Measurements from ENCODE around the gene PRKCH. TPM values are rescaled to one million over a fixed set of nuclear protein-coding genes. Genes with fewer than 3 reads are reported as not detected.
A peak's percentile ranks its signal among the peaks of the same experiment; 100 is the strongest.

PRKCH gene
- total RNA-seq, 1 experiment from 2014 or later: 2.7 TPM

DNA sequence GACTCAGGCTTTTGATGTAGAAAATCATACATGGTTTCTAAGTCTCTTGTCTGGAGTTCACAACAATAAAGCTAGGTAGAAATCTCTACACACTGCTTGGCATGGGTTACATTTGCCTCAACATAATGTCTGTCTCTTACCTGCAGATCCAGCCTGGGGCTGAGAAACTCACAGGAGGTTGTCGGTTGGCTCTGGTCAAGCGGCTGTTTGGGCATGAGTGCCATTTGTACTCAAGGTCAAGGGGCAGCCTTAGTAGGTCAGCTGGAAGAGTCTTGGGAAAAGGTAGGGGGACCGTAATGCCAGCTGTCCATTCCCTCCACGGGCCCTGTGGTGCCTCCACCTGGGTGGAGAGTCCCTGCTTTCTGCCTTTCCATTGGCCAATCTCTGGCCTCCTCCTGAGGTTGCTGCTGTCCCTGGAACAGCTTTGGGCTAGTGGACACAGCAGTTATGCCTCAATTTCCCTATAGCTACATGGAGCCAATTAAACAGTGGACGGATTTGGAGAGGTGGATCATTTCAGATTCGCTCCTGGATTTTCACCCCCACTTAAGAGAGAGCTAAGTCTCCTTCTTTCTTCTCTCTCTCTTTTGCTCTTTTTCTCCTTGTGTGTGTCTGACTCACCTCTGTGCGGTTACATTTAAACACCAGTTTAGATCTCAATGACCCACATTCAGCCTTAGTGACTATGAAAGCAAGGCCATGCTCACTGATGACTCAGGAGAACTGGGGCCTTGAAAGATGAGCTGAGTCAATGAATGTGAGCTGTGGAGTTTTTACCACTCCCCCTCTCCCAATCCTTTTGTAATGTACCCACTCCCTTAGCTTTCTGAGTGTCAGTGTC lies 241.2 kb downstream of the PRKCH start:
- no TSS peak for BruUV-seq (replicated peaks)
- DNase-seq (ENCODE audit: low read depth, low spot score) (no peak), ATAC-seq (peak; percentile 54)
- Histone ChIP-seq H3K27me3 (ENCODE audit: control insufficient read depth, insufficient read depth, low read length) (no peaks in the 10 kb centered on the region), H3K9me3 (ENCODE audit: control insufficient read depth, insufficient read depth, low read depth, low read length) (no peaks in the 10 kb centered on the region), H3K4me3 (ENCODE audit: low read depth in 2 of 2, low read length in 2 of 2) (no peak overlapping the region), H3K27ac (ENCODE audit: low read length) (peak overlapping the region; percentile 53), H3K4me1 (ENCODE audit: control insufficient read depth, insufficient read depth, low read length) (peaks cover 20% of the 10 kb centered on the region), H3K36me3 (ENCODE audit: control insufficient read depth, insufficient read depth, low read length) (no peaks in the 10 kb centered on the region)
- POLR2A ChIA-PET: interaction anchor here (0.5 kb wide), 1 partner anchor 237 kb away, joined by 10 read pairs; no protein-coding TSS in a partner anchor
- TF ChIP-seq POLR2AphosphoS5 (IDR thresholded peaks at IDR 0.05; ENCODE audit: low read depth, low read length): no peak
- TF ChIP-seq, protein P1, sequence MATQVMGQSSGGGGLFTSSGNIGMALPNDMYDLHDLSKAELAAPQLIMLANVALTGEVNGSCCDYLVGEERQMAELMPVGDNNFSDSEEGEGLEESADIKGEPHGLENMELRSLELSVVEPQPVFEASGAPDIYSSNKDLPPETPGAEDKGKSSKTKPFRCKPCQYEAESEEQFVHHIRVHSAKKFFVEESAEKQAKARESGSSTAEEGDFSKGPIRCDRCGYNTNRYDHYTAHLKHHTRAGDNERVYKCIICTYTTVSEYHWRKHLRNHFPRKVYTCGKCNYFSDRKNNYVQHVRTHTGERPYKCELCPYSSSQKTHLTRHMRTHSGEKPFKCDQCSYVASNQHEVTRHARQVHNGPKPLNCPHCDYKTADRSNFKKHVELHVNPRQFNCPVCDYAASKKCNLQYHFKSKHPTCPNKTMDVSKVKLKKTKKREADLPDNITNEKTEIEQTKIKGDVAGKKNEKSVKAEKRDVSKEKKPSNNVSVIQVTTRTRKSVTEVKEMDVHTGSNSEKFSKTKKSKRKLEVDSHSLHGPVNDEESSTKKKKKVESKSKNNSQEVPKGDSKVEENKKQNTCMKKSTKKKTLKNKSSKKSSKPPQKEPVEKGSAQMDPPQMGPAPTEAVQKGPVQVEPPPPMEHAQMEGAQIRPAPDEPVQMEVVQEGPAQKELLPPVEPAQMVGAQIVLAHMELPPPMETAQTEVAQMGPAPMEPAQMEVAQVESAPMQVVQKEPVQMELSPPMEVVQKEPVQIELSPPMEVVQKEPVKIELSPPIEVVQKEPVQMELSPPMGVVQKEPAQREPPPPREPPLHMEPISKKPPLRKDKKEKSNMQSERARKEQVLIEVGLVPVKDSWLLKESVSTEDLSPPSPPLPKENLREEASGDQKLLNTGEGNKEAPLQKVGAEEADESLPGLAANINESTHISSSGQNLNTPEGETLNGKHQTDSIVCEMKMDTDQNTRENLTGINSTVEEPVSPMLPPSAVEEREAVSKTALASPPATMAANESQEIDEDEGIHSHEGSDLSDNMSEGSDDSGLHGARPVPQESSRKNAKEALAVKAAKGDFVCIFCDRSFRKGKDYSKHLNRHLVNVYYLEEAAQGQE (IDR thresholded peaks at IDR 0.05; ENCODE audit: insufficient read depth in 1 of 2, low read depth in 2 of 2, low read length in 1 of 2): no peak
- no peak for TF ChIP-seq TCF7L2 (IDR thresholded peaks at IDR 0.05; ENCODE audit: low read depth, low read length)
- TF ChIP-seq SIN3A (IDR thresholded peaks at IDR 0.05; ENCODE audit: borderline replicate concordance, insufficient read depth, low read depth, low read length): no peak
- TF ChIP-seq, protein P2, sequence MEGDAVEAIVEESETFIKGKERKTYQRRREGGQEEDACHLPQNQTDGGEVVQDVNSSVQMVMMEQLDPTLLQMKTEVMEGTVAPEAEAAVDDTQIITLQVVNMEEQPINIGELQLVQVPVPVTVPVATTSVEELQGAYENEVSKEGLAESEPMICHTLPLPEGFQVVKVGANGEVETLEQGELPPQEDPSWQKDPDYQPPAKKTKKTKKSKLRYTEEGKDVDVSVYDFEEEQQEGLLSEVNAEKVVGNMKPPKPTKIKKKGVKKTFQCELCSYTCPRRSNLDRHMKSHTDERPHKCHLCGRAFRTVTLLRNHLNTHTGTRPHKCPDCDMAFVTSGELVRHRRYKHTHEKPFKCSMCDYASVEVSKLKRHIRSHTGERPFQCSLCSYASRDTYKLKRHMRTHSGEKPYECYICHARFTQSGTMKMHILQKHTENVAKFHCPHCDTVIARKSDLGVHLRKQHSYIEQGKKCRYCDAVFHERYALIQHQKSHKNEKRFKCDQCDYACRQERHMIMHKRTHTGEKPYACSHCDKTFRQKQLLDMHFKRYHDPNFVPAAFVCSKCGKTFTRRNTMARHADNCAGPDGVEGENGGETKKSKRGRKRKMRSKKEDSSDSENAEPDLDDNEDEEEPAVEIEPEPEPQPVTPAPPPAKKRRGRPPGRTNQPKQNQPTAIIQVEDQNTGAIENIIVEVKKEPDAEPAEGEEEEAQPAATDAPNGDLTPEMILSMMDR (IDR thresholded peaks at IDR 0.05): no peak
- CTCF ChIA-PET: no interaction called here
- intact Hi-C loops (cut with micrococcal nuclease; ENCODE audit: unreplicated experiment) (no loop called here), in situ Hi-C loops (cut with HindIII; ENCODE audit: low pct_unique_long_range_greater_than_20kb, low sequenced_read_pairs) (no loop called here)

DNA sequence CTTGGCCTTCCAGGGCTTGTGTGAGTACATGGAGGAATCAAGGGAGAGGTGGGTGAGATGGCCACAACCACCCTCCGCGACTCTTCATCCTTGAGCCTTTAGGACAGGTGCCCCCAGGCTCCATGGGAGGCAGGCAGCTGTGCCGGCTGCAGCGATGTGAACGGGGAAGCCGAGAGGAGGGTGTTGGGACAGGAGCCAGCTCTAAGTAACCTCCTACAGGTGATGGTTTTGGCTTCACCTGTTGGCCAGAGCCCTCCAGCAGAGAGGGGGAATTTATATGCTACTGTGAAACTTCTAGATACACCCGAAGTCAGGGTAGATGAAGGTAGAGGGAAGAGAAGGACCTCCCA lies 241.8 kb downstream of the PRKCH start:
- no peak for DNase-seq (ENCODE audit: low read depth, low spot score)
- TF ChIP-seq SIN3A (IDR thresholded peaks at IDR 0.05; ENCODE audit: borderline replicate concordance, insufficient read depth, low read depth, low read length) (no peak), POLR2AphosphoS5 (IDR thresholded peaks at IDR 0.05; ENCODE audit: low read depth, low read length) (no peak), TCF7L2 (IDR thresholded peaks at IDR 0.05; ENCODE audit: low read depth, low read length) (no peak)
- TF ChIP-seq, protein P1 (IDR thresholded peaks at IDR 0.05; ENCODE audit: insufficient read depth in 1 of 2, low read depth in 2 of 2, low read length in 1 of 2): no peak
- POLR2A ChIA-PET: interaction anchor here (0.5 kb wide), 1 partner anchor 236 kb away, joined by 10 read pairs; no protein-coding TSS in a partner anchor
- no peak for ATAC-seq
- BruUV-seq (replicated peaks): no TSS peak
- Histone ChIP-seq H3K27ac (ENCODE audit: low read length) (peak overlapping the region; percentile 53; the same call in 1 of the 2 replicates), H3K36me3 (ENCODE audit: control insufficient read depth, insufficient read depth, low read length) (no peaks in the 10 kb centered on the region), H3K9me3 (ENCODE audit: control insufficient read depth, insufficient read depth, low read depth, low read length) (no peaks in the 10 kb centered on the region), H3K4me1 (ENCODE audit: control insufficient read depth, insufficient read depth, low read length) (peaks cover 20% of the 10 kb centered on the region), H3K27me3 (ENCODE audit: control insufficient read depth, insufficient read depth, low read length) (no peaks in the 10 kb centered on the region), H3K4me3 (ENCODE audit: low read depth in 2 of 2, low read length in 2 of 2) (no peak overlapping the region)
- intact Hi-C loops (cut with micrococcal nuclease; ENCODE audit: unreplicated experiment) (no loop called here), in situ Hi-C loops (cut with HindIII; ENCODE audit: low pct_unique_long_range_greater_than_20kb, low sequenced_read_pairs) (no loop called here)
- CTCF ChIA-PET: no interaction called here

All from Panc1 (cell line).